ENCODE measurements around the gene IMMP2L.

IMMP2L gene

GRCh38 chr7:111594602-111595001 is 32.3 kb upstream of the IMMP2L start:
- no peaks in the 10 kb centered on the region for H3K36me3 ChIP-seq (ENCODE audit: low read length)
- TF ChIP-seq EZH2phosphoT487 (conservative IDR thresholded peaks at IDR 0.05; ENCODE audit: low read length) (no peak), CTCF (IDR thresholded peaks at IDR 0.05; ENCODE audit: insufficient read depth, low read length, poor library complexity, severe bottlenecking) (no peak)
- no peak overlapping the region for H2AFZ ChIP-seq (ENCODE audit: low read depth, low read length, severe bottlenecking)
- H3K27me3 ChIP-seq (ENCODE audit: low read length) = no peaks in the 10 kb centered on the region
- no peaks in the 10 kb centered on the region for H3F3A ChIP-seq (ENCODE audit: insufficient read depth)
- H3K27ac ChIP-seq (ENCODE audit: low read depth, low read length) = no peak overlapping the region
- H4K20me1 ChIP-seq (ENCODE audit: low read depth, low read length) = no peaks in the 10 kb centered on the region
- H3K4me2 ChIP-seq (ENCODE audit: low read depth, low read length, poor library complexity, severe bottlenecking) = no peak overlapping the region
- no peaks in the 10 kb centered on the region for H3K9me2 ChIP-seq (replicated peaks; ENCODE audit: insufficient read depth, low read length)
- no peaks in the 10 kb centered on the region for H3K79me2 ChIP-seq (ENCODE audit: insufficient read depth, low read length)
- H3K9me3 ChIP-seq (ENCODE audit: insufficient read depth, low read length) = no peaks in the 10 kb centered on the region
- H3K9ac ChIP-seq (ENCODE audit: low read length) = no peak overlapping the region
- H3K4me3 ChIP-seq (ENCODE audit: insufficient read depth, low read length, poor library complexity, severe bottlenecking) = no peak overlapping the region

GRCh38 chr7:111593343-111593742 is 31.1 kb upstream of the IMMP2L start:
- H3K9me2 ChIP-seq (replicated peaks; ENCODE audit: insufficient read depth, low read length) = no peaks in the 10 kb centered on the region
- no peak overlapping the region for H3K4me3 ChIP-seq (ENCODE audit: insufficient read depth, low read length, poor library complexity, severe bottlenecking)

GRCh38 chr7:111588065-111588433 is 25.8 kb upstream of the IMMP2L start:
- Histone ChIP-seq H2AFZ (ENCODE audit: low read depth, low read length, severe bottlenecking) (no peak overlapping the region), H3K27me3 (ENCODE audit: low read length) (no peaks in the 10 kb centered on the region), H3F3A (ENCODE audit: insufficient read depth) (no peaks in the 10 kb centered on the region), H3K27ac (ENCODE audit: low read depth, low read length) (no peak overlapping the region), H3K4me3 (ENCODE audit: insufficient read depth, low read length, poor library complexity, severe bottlenecking) (no peak overlapping the region), H3K36me3 (ENCODE audit: low read length) (no peaks in the 10 kb centered on the region), H3K79me2 (ENCODE audit: insufficient read depth, low read length) (no peaks in the 10 kb centered on the region), H3K9me3 (ENCODE audit: insufficient read depth, low read length) (no peaks in the 10 kb centered on the region), H3K9ac (ENCODE audit: low read length) (no peak overlapping the region), H3K4me2 (ENCODE audit: low read depth, low read length, poor library complexity, severe bottlenecking) (no peak overlapping the region), H3K9me2 (replicated peaks; ENCODE audit: insufficient read depth, low read length) (no peaks in the 10 kb centered on the region), H4K20me1 (ENCODE audit: low read depth, low read length) (no peaks in the 10 kb centered on the region)
- TF ChIP-seq EZH2phosphoT487 (conservative IDR thresholded peaks at IDR 0.05; ENCODE audit: low read length) (no peak), CTCF (IDR thresholded peaks at IDR 0.05; ENCODE audit: insufficient read depth, low read length, poor library complexity, severe bottlenecking) (no peak)

More at GRCh38 chr7:111593343-111593742, 31.1 kb upstream of the IMMP2L start:
- H3K4me2 ChIP-seq (ENCODE audit: low read depth, low read length, poor library complexity, severe bottlenecking) = no peak overlapping the region
- H2AFZ ChIP-seq (ENCODE audit: low read depth, low read length, severe bottlenecking) = no peak overlapping the region
- TF ChIP-seq EZH2phosphoT487 (conservative IDR thresholded peaks at IDR 0.05; ENCODE audit: low read length) = no peak
- TF ChIP-seq CTCF (IDR thresholded peaks at IDR 0.05; ENCODE audit: insufficient read depth, low read length, poor library complexity, severe bottlenecking) = no peak
- H3F3A ChIP-seq (ENCODE audit: insufficient read depth) = no peaks in the 10 kb centered on the region
- no peak overlapping the region for H3K9ac ChIP-seq (ENCODE audit: low read length)
- no peaks in the 10 kb centered on the region for H3K9me3 ChIP-seq (ENCODE audit: insufficient read depth, low read length)
- no peaks in the 10 kb centered on the region for H3K27me3 ChIP-seq (ENCODE audit: low read length)
- H3K36me3 ChIP-seq (ENCODE audit: low read length) = no peaks in the 10 kb centered on the region
- H3K79me2 ChIP-seq (ENCODE audit: insufficient read depth, low read length) = no peaks in the 10 kb centered on the region
- H4K20me1 ChIP-seq (ENCODE audit: low read depth, low read length) = no peaks in the 10 kb centered on the region
- H3K27ac ChIP-seq (ENCODE audit: low read depth, low read length) = no peak overlapping the region

All from SU-DHL-6 (cell line).